Upper lobe of right lung (tissue), 1 donor: ENCODE results near the gene CDK14. TPM values are rescaled to one million over a fixed set of nuclear protein-coding genes. Genes with fewer than 3 reads are reported as not detected.

Experiments used
- ATAC-seq: fragments of 200-7000 bp; cut with Tn5 transposase; one replicate; pipeline ENCODE4 v1.9.1; 2020; ENCODE audit warnings: mild to moderate bottlenecking, moderate library complexity
- DNase-seq: peaks from one replicate; pipeline ENCODE4 v3.0.0-alpha.2; 2020
- H3K27ac ChIP-seq: fragments of 200-600 bp; one replicate; pipeline ENCODE4 v1.8.0; 2022
- H3K27me3 ChIP-seq: fragments of 200-600 bp; one replicate; pipeline ENCODE4 v1.8.0; 2022; ENCODE audit warnings: mild to moderate bottlenecking
- H3K36me3 ChIP-seq: fragments of 200-600 bp; one replicate; pipeline ENCODE4 v1.8.0; 2022
- H3K4me1 ChIP-seq: fragments of 200-600 bp; one replicate; pipeline ENCODE4 v1.8.0; 2022
- H3K4me3 ChIP-seq: fragments of 200-600 bp; one replicate; pipeline ENCODE4 v1.8.0; 2022; ENCODE audit warnings: mild to moderate bottlenecking
- H3K9me3 ChIP-seq: fragments of 200-600 bp; one replicate; pipeline ENCODE4 v1.8.0; 2022
- intact Hi-C: fragments of 100-400 bp; cut with DNase I; formaldehyde crosslinking; loops from one replicate; pipeline ENCODE4 v1.11.0; 2022
- total RNA-seq: library from RNA; stranded (reverse); fragmentation: NEBNext Ultra II Directional; extraction: Animal tissue kit (Norgen Biotek cat#: 25700); gene quantifications from one replicate; pipeline ENCODE4 v1.2.1, GENCODE V29; 2021
- TF ChIP-seq, protein P1 (sequence below): fragments of 200-600 bp; IDR thresholded peaks from one replicate; pipeline ENCODE4 v1.8.0; 2022; ENCODE audit warnings: antibody characterized with exemption
- donor health status: DM: no; HTN: yes; CAD: no; lungs with severe emphysema.

CDK14 gene
- total RNA-seq, 1 donor from 2014 or later = 47.2 TPM

DNA sequence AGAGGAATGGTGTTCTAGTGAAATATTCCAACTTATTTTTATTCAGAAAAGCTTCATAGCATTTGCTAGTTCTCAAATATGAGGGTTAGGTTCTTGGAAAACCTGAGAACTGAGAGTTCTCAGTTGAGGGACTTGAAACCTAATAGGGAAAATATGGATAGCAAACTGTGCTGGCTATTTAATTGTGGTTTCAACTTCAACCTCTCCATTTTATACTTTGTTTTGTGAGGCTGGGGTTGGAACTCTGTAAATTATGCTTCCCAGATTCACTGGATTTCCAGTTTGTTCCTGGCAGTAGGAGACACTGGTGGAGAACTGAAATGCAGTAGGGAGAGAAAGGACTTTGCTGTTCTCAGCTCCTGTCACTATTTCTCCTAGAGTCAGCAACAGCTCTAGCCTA is 52.7 kb downstream of the CDK14 start:
- Histone ChIP-seq H3K9me3 (no peaks in the 10 kb centered on the region), H3K4me1 (no peaks in the 10 kb centered on the region), H3K27me3 (no peaks in the 10 kb centered on the region), H3K27ac (no peak overlapping the region), H3K4me3 (no peak overlapping the region), H3K36me3 (no peaks in the 10 kb centered on the region)
- intact Hi-C loops = no loop called here
- TF ChIP-seq, protein P1, sequence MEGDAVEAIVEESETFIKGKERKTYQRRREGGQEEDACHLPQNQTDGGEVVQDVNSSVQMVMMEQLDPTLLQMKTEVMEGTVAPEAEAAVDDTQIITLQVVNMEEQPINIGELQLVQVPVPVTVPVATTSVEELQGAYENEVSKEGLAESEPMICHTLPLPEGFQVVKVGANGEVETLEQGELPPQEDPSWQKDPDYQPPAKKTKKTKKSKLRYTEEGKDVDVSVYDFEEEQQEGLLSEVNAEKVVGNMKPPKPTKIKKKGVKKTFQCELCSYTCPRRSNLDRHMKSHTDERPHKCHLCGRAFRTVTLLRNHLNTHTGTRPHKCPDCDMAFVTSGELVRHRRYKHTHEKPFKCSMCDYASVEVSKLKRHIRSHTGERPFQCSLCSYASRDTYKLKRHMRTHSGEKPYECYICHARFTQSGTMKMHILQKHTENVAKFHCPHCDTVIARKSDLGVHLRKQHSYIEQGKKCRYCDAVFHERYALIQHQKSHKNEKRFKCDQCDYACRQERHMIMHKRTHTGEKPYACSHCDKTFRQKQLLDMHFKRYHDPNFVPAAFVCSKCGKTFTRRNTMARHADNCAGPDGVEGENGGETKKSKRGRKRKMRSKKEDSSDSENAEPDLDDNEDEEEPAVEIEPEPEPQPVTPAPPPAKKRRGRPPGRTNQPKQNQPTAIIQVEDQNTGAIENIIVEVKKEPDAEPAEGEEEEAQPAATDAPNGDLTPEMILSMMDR = no peak
- DNase-seq (no peak), ATAC-seq (no peak)

DNA sequence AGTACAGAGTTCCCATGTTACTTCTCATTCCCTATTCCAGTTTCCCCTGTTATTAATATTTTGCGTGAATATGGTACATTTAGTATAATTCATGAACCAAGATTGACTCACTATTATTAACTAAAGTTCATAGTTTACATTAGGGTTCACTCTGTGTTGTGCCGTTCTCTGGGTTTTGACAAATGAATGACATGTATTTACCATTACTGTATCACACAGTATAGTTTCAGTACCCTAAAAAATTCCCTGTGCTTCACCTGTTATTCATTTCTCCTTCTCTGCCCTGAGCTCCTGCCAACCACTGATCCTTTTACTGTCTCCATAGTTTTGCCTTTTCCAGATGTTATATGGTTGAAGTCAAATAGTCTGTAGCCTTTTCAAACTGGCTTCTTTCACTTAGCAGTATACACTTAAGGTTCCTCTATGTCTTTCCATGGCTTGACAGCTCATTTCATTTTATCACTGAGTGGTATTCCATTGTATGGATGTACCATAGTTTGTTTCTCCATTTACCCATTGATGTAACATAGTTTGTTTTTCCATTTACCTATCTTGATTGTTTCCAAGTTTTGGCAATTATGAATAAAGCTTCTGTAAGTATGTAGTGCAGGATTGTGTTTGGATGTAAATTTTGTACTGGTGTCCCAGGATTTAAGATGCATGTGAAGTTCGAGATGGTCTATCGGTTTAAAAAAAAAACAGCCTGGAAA is 58.8 kb downstream of the CDK14 start:
- H3K9me3 ChIP-seq = no peaks in the 10 kb centered on the region
- H3K4me1 ChIP-seq = no peaks in the 10 kb centered on the region
- ATAC-seq (no peak), DNase-seq (no peak)
- H3K27me3 ChIP-seq = no peaks in the 10 kb centered on the region
- intact Hi-C loops = no loop called here
- no peak overlapping the region for H3K4me3 ChIP-seq
- TF ChIP-seq, protein P1 = no peak
- H3K27ac ChIP-seq = no peak overlapping the region
- H3K36me3 ChIP-seq = no peaks in the 10 kb centered on the region

DNA sequence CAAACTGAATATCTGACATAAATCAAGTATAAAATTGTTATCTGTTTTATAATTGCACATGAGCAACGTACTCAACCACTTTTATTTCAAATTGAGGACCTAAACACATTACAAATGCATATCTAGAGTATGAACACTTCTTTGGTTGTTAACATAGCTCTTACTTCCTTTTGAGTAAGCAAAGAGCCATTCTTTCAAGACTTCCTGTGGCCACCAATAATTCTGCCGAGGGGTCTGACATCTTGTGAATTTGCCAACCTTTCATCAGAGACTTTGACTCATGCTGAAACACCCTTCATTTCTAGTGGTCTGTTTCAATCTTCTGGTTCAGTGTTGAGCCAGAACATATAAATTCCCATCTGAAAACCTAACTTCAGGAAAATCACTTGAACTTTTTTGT is 59.4 kb downstream of the CDK14 start:
- Histone ChIP-seq H3K27me3 (no peaks in the 10 kb centered on the region), H3K27ac (no peak overlapping the region), H3K4me1 (no peaks in the 10 kb centered on the region), H3K4me3 (no peak overlapping the region), H3K36me3 (no peaks in the 10 kb centered on the region), H3K9me3 (no peaks in the 10 kb centered on the region)
- ATAC-seq (no peak), DNase-seq (no peak)
- TF ChIP-seq, protein P1 = no peak
- intact Hi-C loops = no loop called here

DNA sequence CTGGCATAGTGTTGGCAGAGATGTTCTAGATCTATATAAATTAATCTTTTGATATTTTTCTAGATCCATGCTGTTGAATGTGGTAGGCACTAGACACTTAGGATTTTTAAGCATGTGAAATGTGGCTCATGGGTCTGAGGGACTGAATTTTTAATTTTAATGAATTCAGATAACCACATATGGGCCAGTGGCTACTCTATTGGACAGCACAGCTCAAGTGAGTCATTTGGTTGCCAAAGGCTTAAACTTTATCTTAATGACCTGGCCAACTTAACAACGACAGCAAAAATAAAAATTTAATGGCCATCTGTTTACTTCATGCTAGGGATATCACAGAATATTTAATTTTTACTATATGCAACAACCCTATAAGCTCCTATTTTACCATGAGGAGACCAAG is 61.4 kb downstream of the CDK14 start:
- Histone ChIP-seq H3K4me1 (no peaks in the 10 kb centered on the region), H3K4me3 (no peak overlapping the region), H3K9me3 (no peaks in the 10 kb centered on the region), H3K36me3 (no peaks in the 10 kb centered on the region), H3K27ac (no peak overlapping the region), H3K27me3 (no peaks in the 10 kb centered on the region)
- DNase-seq (no peak), ATAC-seq (no peak)
- TF ChIP-seq, protein P1 = no peak
- intact Hi-C loops = no loop called here

DNA sequence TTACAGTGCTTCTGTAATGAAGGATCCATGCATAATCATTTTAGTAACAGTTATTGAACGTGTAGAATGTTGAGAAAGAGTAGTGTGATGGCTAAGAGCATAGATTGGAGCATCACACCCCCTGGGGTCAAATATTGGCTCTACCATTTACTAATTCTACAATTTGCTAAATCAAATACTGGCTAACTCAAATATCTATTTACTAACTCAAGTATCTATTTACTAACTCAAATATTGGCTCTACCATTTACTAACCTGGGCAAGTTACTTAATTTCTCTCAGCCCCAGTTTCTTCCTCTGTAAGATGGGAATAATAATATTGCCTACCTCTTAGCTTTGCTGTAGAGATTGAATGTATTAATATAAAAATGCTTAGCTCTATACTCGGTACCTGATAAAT is 64.0 kb downstream of the CDK14 start:
- H3K9me3 ChIP-seq = no peaks in the 10 kb centered on the region
- TF ChIP-seq, protein P1 = no peak
- ATAC-seq (no peak), DNase-seq (no peak)
- no peaks in the 10 kb centered on the region for H3K4me1 ChIP-seq
- no peak overlapping the region for H3K27ac ChIP-seq
- no peak overlapping the region for H3K4me3 ChIP-seq
- H3K36me3 ChIP-seq = no peaks in the 10 kb centered on the region
- intact Hi-C loops = no loop called here
- H3K27me3 ChIP-seq = no peaks in the 10 kb centered on the region

DNA sequence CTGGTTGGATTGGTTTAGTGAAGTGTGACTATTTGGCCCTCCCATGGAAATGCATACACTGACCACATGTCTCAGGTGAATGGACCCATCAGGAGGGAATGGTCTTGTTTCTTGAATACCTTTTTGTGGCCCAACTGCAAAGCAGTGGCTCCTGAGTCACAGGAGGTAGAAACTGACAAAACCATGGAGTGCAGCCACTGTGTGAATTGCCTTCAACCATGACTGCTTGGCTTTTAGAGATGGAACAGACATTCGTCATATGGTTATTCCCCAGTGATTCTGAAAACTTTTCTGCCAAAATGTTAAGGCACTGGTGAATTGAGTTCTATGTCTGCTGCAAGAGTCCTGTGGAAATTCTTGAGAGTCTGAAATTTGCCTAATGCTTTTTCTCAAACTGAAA is 64.7 kb downstream of the CDK14 start:
- TF ChIP-seq, protein P1 = no peak
- Histone ChIP-seq H3K36me3 (no peaks in the 10 kb centered on the region), H3K9me3 (no peaks in the 10 kb centered on the region), H3K4me1 (no peaks in the 10 kb centered on the region), H3K27me3 (no peaks in the 10 kb centered on the region), H3K27ac (no peak overlapping the region), H3K4me3 (no peak overlapping the region)
- ATAC-seq = no peak
- intact Hi-C loops = no loop called here
- DNase-seq = no peak
